GM18951 (cell line): Measurements from ENCODE around the gene CNGA4.
"Not testable (repeated sequence)": the region's sequence is repeated elsewhere in the genome, so short reads cannot be mapped to it uniquely, and the experiment has no call there.

Experiments
- POLR2A ChIP-seq: IDR thresholded peaks from 4 replicates; pipeline ENCODE4 v1.6.1; 2011; ENCODE audit warnings: mild to moderate bottlenecking; ENCODE audit not compliant: insufficient read length, insufficient read depth; ENCODE audit errors: extremely low read depth
- in situ Hi-C: fragments of 300-500 bp; cut with MboI; formaldehyde crosslinking; loops from one replicate; pipeline ENCODE4 v1.12.0; 2022; ENCODE audit warnings: low sequenced_read_pairs, mixed read lengths, inconsistent platforms; ENCODE audit not compliant: unreplicated experiment

The CNGA4 gene

GRCh38 chr11:6253197-6253596 is 14.3 kb downstream of the CNGA4 start:
- in situ Hi-C loops: no loop called here
- TF ChIP-seq POLR2A: no peak

GRCh38 chr11:6258141-6258540 is 19.3 kb downstream of the CNGA4 start:
- no peak for TF ChIP-seq POLR2A
- in situ Hi-C loops: no loop called here

GRCh38 chr11:6258571-6259081 is 19.7 kb downstream of the CNGA4 start:
- TF ChIP-seq POLR2A: no peak
- in situ Hi-C loops: no loop called here

GRCh38 chr11:6260207-6260726 is 21.4 kb downstream of the CNGA4 start:
- TF ChIP-seq POLR2A: no peak
- in situ Hi-C loops: no loop called here

- no peak for TF ChIP-seq POLR2A
- in situ Hi-C loops: no loop called here
Observed at GRCh38 chr11:6263662-6264061, 24.8 kb downstream of the CNGA4 start.

GRCh38 chr11:6268820-6269219 is 29.9 kb downstream of the CNGA4 start:
- in situ Hi-C loops: no loop called here
- TF ChIP-seq POLR2A: no peak

- in situ Hi-C loops: no loop called here
- no peak for TF ChIP-seq POLR2A
Observed at GRCh38 chr11:6269994-6270393, 31.1 kb downstream of the CNGA4 start.

GRCh38 chr11:6270584-6271246 is 31.8 kb downstream of the CNGA4 start:
- TF ChIP-seq POLR2A: no peak
- in situ Hi-C loops: no loop called here

- no peak for TF ChIP-seq POLR2A
- in situ Hi-C loops: no loop called here
Observed at GRCh38 chr11:6271598-6271997, 32.7 kb downstream of the CNGA4 start.

- in situ Hi-C loops: no loop called here
- TF ChIP-seq POLR2A: no peak
Observed at GRCh38 chr11:6273188-6273587, 34.3 kb downstream of the CNGA4 start.

- in situ Hi-C loops: not testable (repeated sequence)
Observed at GRCh38 chr11:6280809-6281208, 41.9 kb downstream of the CNGA4 start.

- TF ChIP-seq POLR2A: no peak
- in situ Hi-C loops: no loop called here
Observed at GRCh38 chr11:6283453-6284023, 44.6 kb downstream of the CNGA4 start.

GRCh38 chr11:6284250-6284649 is 45.4 kb downstream of the CNGA4 start:
- in situ Hi-C loops: no loop called here
- no peak for TF ChIP-seq POLR2A

GRCh38 chr11:6285019-6285418 is 46.1 kb downstream of the CNGA4 start:
- TF ChIP-seq POLR2A: no peak
- in situ Hi-C loops: no loop called here
